ENCODE results near the gene ANO4.

Gene ANO4

DNA sequence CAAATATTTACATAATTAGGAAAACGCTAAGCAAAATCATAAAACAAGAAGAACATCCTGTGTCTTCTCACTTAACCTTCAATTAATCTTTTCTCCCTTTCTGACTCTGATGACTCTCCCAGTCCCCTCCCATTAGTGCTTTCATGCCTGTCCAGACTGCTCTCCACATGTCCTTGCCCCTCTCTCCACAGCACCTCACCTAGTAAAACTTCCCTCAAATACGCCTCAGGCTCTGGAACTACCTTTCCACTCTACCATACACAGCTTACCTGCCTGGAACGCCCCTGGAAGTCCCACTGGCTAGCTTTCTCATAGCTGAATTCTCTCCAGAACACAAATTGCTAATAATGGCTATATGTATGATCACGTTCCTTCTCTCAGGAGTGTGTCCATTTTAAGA is 370.7 kb downstream of the ANO4 start:
- no peak overlapping the region for H3K4me3 ChIP-seq (ENCODE audit: low read depth in 1 of 2, low read length in 1 of 2)
- no peaks in the 10 kb centered on the region for H3K36me3 ChIP-seq
- no peak overlapping the region for H3K27ac ChIP-seq
- no peaks in the 10 kb centered on the region for H3K4me1 ChIP-seq (ENCODE audit: control insufficient read depth in 1 of 2, insufficient read depth in 1 of 2, low read depth in 1 of 2, low read length in 1 of 2)
- no peaks in the 10 kb centered on the region for H3K27me3 ChIP-seq
- TF ChIP-seq, protein P1, sequence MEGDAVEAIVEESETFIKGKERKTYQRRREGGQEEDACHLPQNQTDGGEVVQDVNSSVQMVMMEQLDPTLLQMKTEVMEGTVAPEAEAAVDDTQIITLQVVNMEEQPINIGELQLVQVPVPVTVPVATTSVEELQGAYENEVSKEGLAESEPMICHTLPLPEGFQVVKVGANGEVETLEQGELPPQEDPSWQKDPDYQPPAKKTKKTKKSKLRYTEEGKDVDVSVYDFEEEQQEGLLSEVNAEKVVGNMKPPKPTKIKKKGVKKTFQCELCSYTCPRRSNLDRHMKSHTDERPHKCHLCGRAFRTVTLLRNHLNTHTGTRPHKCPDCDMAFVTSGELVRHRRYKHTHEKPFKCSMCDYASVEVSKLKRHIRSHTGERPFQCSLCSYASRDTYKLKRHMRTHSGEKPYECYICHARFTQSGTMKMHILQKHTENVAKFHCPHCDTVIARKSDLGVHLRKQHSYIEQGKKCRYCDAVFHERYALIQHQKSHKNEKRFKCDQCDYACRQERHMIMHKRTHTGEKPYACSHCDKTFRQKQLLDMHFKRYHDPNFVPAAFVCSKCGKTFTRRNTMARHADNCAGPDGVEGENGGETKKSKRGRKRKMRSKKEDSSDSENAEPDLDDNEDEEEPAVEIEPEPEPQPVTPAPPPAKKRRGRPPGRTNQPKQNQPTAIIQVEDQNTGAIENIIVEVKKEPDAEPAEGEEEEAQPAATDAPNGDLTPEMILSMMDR (IDR thresholded peaks at IDR 0.05) = no peak
- no peaks in the 10 kb centered on the region for H3K9me3 ChIP-seq

DNA sequence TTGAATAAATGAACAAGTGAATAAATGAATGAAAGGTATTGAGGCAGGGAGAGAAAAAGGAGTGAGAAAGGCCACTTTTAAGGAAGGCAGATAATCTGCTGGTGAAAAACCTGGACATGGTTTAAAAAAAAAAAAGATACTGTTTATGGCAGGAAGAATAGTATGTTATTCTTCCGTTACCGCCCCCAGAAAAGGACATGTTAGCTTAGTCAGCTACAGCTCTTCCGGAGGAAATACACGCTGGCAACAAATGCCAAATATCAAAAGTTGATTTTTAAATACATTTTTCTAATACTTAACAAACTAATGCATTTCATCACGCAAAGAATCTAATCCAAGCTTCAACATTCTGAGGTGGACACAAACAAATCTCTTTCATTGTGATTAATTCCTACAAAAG is 372.3 kb downstream of the ANO4 start:
- no peak overlapping the region for H3K27ac ChIP-seq
- H3K4me1 ChIP-seq (ENCODE audit: control insufficient read depth in 1 of 2, insufficient read depth in 1 of 2, low read depth in 1 of 2, low read length in 1 of 2) = no peaks in the 10 kb centered on the region
- H3K27me3 ChIP-seq = no peaks in the 10 kb centered on the region
- no peaks in the 10 kb centered on the region for H3K36me3 ChIP-seq
- no peaks in the 10 kb centered on the region for H3K9me3 ChIP-seq
- H3K4me3 ChIP-seq (ENCODE audit: low read depth in 1 of 2, low read length in 1 of 2) = no peak overlapping the region
- TF ChIP-seq, protein P1 (IDR thresholded peaks at IDR 0.05) = no peak

DNA sequence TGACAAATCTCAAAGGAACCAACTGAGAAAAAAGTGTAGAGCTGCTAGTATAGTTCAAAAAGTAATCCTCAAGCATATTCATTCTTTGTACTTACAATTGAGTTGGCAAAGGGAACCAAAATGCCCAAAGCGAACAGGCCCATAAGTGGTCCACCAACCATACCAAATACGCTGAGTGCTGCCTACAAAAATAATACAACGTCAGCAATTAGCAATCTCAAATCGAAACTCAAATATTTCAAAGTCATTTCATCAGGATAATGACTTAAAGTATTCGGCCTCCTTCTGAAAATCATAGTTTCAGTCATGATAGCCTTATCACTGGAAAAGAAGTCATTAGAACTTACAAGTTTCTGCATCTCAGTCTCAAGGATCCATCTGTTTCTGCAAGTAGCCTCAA is 373.4 kb downstream of the ANO4 start:
- H3K4me3 ChIP-seq (ENCODE audit: low read depth in 1 of 2, low read length in 1 of 2) = no peak overlapping the region
- no peaks in the 10 kb centered on the region for H3K4me1 ChIP-seq (ENCODE audit: control insufficient read depth in 1 of 2, insufficient read depth in 1 of 2, low read depth in 1 of 2, low read length in 1 of 2)
- TF ChIP-seq, protein P1 (IDR thresholded peaks at IDR 0.05) = no peak
- no peak overlapping the region for H3K27ac ChIP-seq
- no peaks in the 10 kb centered on the region for H3K9me3 ChIP-seq
- H3K36me3 ChIP-seq = no peaks in the 10 kb centered on the region
- no peaks in the 10 kb centered on the region for H3K27me3 ChIP-seq

DNA sequence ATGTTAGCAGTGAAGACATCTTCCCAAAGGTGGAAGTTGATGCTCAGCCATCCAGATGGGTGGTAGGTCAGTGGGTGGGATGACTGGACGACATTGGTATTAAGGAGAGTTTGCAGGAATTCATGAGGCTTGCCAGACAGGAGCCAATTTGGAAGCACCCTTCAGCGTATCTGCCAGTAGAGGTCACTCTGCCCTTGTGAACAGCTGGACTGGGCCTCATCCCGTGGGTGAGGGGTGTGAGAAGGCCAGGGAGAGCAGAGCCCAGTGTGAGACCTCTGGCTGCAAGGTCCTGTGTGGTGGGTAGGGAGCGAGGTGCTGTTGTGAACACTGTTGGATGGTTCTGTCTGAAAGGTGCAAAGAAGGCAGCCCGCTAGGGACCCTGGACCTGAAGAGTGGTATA is 377.7 kb downstream of the ANO4 start:
- TF ChIP-seq, protein P1 (IDR thresholded peaks at IDR 0.05) = no peak

DNA sequence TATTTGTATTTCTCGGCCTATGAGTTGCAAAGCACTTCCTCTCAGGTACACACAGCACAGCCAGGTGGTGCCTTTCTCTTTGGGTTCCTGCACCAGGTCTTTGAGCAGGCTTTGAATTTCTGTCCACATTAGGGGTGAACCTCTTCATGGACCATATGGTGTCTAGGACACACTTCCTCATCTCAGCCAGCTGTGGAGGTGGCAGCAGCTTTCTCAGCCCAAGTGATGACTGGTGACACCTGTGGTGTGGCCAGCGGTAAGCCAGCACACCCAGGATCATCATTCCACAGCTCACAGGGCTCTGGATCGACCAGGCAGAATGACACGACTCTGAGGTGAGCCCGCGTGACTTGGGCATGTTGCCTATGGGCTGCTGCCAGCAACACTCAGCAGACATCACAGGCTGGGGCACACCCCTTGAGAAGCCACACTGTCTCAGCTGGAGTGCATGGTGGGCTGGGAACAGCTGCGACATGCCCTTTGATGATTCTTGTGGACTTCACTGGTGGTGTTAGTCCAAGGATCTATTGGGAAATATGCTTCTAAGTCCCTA is 378.7 kb downstream of the ANO4 start:
- TF ChIP-seq, protein P1 (IDR thresholded peaks at IDR 0.05) = no peak
- Histone ChIP-seq H3K27me3 (no peaks in the 10 kb centered on the region), H3K4me1 (ENCODE audit: control insufficient read depth in 1 of 2, insufficient read depth in 1 of 2, low read depth in 1 of 2, low read length in 1 of 2) (no peaks in the 10 kb centered on the region), H3K9me3 (no peaks in the 10 kb centered on the region), H3K4me3 (ENCODE audit: low read depth in 1 of 2, low read length in 1 of 2) (no peak overlapping the region), H3K36me3 (no peaks in the 10 kb centered on the region), H3K27ac (no peak overlapping the region)

More for the DNA sequence above, 377.7 kb downstream of the ANO4 start:
- Histone ChIP-seq H3K27ac (no peak overlapping the region), H3K27me3 (no peaks in the 10 kb centered on the region), H3K4me1 (ENCODE audit: control insufficient read depth in 1 of 2, insufficient read depth in 1 of 2, low read depth in 1 of 2, low read length in 1 of 2) (no peaks in the 10 kb centered on the region), H3K9me3 (no peaks in the 10 kb centered on the region), H3K4me3 (ENCODE audit: low read depth in 1 of 2, low read length in 1 of 2) (no peak overlapping the region), H3K36me3 (no peaks in the 10 kb centered on the region)

DNA sequence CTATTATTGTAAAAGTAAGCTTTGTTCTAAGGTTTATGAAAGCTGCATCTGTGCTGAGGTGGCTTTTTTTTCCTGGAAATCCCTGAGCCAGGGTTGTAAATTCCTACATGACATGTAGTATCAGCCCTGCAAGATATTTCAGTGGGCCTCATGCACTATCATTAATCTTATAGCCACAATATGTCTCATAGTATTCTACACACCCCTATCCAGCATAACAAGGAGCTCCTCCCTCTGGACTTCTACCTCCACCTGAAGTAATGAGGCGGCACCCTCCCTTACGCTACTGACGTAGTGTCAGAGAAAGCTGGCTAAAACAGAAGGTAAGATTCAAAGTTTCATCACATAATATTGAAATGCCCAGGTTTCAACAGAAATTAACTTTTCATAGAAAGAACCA is 380.0 kb downstream of the ANO4 start:
- H3K27me3 ChIP-seq = no peaks in the 10 kb centered on the region
- H3K4me3 ChIP-seq (ENCODE audit: low read depth in 1 of 2, low read length in 1 of 2) = no peak overlapping the region
- H3K4me1 ChIP-seq (ENCODE audit: control insufficient read depth in 1 of 2, insufficient read depth in 1 of 2, low read depth in 1 of 2, low read length in 1 of 2) = no peaks in the 10 kb centered on the region
- H3K9me3 ChIP-seq = no peaks in the 10 kb centered on the region
- TF ChIP-seq, protein P1 (IDR thresholded peaks at IDR 0.05) = no peak
- no peaks in the 10 kb centered on the region for H3K36me3 ChIP-seq
- no peak overlapping the region for H3K27ac ChIP-seq
